ENCODE results near the gene BMAL1.

Gene BMAL1

DNA sequence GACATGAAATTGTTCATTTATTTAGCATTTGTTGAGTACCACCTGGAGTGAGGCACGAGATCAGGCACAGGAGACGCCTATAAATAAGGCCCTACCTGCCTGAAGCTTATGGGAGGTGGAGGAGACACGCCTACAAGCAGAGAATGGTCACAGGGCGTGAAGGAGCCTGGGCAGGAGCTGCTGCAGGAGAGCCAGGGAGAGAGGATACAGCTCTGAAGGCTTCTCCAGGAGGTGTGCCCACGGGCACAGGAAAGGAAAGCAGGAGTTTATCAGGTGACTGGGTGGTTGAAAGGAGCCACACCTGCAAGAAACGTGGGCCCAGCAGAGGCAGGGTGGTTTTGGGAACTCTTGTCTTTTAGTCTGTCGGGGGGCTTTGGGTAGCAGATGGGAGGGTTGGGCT lies 70.3 kb downstream of the BMAL1 start:
- DNase-seq: no peak

DNA sequence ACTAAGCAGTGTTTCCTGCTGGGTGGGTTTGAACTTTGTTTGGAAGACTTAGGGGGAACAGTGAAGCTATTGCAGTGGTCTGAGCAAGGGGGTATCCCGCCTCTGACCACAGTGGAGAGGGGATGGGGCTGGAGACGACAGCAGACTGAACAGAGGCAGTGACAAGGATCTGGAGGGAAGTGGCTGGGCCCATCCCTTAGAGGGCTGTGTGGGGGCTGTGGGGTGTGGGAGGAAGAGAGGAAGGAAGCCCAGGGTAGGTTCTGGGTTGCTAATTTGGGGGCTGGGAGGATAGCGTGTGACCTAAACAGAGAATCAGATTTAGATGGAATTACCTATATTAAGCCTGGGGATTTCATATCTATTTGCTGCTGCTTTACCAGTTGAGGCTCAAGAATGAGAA lies 70.7 kb downstream of the BMAL1 start:
- no peak for DNase-seq

DNA sequence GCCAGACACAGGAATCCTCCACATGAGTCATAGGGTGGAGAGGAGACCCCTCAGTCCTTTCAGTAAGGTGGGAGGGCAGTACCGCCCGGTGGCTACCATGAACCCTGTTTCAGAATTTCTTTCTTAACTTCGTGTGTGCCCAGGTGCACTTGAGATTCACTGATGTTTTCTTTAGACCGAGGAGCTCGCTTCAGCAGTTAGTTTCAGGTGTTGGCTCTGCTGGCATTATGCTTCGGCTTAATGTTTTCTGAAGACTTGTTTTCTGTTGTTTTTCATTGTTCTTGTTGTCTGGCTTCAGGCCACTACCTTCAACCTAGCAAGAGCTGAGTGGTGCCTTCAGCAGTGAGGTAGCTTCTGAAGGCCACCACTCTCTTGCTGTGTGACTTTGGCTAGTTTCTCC lies 71.5 kb downstream of the BMAL1 start:
- DNase-seq: no peak

DNA sequence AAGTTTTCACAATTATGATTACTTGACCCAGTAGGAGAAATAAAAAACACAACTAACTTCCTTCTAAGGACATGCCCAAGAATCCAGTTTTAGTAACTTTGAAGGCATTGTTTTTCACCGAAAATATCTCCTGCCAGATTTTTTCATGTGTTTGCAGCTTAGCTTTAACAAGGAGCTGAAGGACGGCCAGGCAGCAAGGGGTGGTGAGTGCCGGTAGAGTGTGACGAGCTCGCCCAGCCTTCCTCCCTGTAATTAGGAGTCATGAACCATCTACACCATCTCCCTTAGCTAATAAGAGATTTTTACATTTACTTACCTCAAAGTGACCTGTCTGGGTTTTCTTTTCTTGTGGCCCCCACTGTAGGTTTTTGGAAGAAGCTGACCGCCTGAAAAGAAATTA lies 72.0 kb downstream of the BMAL1 start:
- DNase-seq: no peak

DNA sequence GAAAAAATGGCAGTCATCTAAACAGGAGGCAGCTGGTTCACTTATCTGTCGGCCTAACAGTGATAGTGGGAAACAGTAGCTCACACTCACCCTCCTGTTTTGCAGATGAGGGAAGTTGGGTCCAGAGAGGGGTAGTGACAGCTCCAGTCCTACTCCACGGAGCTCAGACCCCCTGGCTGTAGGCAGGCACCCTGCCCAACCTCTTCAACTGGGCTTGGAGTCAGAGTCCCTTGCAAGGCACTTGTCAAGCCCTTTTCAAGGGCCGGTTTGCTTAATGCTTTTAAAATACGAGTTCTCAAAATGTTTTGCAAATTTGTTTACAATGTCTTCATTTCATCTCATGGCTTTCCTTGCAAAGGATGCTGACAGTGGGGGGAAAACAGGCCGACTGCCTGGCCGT lies 75.1 kb downstream of the BMAL1 start:
- no peak for DNase-seq

DNA sequence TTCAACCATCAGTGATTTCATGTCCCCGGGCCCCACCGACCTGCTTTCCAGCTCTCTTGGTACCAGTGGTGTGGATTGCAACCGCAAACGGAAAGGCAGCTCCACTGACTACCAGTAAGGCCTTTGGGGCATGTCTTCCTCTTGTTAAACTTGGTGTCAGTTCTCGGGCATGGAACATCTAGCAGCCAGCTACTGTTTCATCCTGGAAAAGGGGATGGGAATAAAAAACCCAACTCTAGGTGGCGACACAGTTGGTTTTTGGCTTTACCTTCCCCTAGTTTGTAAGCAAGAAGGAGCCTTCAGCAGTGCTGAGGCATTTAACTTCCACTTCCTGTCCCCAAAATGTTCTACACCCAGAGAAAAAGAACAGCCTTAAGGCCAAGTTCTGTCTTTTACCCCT lies 76.7 kb downstream of the BMAL1 start:
- DNase-seq: no peak

DNA sequence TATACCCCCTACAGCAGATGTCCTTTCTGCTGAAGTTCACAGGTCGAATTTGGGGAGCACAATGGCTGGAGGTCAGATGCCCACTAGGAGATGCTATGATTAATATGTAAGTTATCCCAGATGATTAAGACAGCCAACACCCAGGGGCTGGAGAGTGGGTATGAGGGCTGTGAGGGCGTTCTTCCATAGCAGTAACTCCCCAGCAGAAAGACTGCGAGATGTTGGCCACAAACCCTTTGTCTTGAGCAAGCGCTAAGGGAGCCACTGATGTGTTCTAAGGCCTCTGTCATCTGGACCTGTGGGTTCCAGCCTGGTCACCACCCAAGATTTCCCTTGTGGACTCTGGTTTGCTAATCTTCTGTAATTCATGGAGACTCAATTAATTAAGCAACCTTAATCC lies 77.6 kb downstream of the BMAL1 start:
- no peak for DNase-seq

DNA sequence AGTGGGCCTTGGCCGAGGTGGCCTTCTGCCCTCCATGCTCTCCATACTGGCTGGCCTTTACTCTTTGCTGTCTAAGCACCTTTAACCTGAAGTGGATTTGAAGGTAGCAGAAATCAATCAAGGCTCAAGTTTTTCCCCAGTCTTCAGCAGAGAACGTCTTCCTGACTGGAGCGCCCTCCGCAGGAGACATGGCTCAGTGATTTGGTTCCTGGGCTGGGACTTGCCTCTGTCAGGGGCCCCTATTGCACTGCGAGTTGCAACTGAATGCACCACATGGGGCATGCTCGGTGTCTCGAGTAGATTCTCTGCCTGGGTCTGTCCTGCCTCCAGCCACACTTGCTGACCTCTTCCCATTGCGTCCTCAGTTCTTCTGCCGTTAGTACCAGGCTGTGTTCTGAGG lies 79.6 kb downstream of the BMAL1 start:
- no peak for DNase-seq

DNA sequence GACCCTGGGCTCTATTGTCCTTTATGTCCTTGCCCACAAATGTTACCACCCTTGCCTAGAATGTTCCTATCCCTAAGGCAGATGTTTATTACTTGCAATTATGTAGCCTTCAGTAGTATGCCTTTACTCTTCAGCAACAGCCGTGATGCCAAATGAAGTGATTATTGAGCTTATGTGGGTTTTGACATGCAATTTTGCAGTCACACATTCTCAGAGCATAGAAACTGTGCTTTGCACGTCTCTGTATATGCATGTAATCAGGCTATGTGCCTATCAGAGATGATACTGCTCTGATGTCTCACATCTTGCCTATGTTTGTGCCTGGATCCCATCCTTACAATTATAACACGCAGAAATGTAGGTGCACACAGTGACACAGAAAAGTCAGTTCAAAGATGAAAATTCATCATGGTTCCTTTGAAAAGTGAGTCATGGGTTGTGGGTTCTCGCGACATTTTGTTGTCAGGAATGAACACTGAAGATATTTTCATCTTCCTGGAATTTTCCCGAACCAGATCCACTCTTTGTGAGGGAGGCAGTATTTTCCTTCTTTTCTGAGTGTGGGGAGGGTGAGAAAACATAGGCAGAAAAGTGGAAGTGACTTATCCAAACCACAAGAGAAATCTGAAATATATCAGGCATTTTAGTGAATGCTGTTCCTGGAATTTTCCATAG lies 81.1 kb downstream of the BMAL1 start:
- DNase-seq: no peak

DNA sequence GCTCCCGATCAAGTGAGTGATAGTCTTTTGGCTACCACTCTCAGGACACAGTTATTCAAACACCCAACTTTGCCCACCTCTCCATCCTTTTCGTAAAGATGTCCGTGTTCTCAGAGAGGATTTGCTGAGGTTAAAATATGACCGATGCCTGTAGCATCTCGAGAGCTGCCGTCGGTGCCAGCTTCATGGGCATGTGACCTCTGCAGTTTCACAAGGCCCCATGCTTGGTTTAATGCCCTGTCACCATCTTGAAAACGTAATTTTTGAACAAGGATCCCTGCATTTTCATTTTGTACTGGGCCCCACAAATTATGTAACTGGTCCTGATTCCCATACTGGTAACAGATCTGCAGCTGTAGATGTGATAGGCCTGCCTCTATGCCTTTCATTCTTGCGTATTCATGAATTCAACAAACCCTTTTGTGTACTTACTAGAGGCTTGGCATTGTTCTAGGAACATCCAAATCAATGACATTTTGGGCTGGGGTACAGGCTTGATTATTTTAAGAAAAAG lies 85.1 kb downstream of the BMAL1 start:
- DNase-seq: no peak

DNA sequence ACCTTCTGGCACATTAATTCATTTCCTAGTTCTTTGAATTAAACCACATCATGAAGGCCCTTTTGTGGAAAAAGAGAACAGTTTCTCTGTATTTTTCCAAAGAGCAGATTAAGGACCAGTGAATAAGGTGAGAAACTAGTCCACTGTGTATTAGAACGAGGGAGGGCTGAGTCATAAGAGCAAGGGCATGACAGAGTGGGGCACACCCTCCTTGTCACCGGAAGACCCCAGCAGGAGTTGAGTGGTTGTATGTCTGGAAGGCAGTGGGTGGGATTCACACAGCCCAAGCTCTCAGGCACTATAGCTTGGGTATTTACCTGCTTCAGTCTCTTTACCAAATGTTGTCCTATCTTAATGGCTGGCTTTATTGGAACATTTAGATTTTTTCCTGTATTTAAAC lies 86.8 kb downstream of the BMAL1 start:
- DNase-seq: no peak

DNA sequence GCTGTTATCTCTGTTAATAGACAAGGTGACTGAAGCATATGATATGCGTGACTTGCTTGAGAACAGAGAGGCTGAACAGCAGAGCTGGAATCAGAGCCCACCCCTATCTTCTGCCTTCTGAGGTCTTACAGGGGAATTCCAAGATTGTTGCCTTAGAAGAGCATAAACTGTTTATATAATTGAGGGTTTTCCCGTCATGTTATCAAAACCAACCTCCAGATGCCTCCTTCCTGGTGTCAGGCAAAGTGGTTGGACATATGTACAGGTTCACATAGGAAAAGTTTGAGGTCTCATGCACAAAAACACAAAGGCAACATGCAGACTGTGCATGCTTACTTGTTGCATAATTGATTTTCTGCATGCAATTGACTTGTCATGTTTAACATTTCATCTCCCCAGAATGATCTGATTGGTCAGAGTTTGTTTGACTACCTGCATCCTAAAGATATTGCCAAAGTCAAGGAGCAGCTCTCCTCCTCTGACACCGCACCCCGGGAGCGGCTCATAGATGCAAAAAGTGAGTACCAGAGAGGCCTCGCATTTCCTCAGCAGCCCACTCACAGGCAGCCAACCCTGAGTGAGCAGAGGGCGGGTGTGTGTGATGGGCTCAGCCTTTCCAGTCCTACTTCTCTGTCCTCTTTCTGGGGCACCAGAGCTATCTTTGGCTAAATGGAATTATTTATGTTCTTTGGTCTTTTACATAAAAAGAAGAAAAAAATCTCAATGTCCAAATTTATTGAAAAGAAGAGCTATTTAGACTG lies 88.9 kb downstream of the BMAL1 start:
- no peak for DNase-seq

DNA sequence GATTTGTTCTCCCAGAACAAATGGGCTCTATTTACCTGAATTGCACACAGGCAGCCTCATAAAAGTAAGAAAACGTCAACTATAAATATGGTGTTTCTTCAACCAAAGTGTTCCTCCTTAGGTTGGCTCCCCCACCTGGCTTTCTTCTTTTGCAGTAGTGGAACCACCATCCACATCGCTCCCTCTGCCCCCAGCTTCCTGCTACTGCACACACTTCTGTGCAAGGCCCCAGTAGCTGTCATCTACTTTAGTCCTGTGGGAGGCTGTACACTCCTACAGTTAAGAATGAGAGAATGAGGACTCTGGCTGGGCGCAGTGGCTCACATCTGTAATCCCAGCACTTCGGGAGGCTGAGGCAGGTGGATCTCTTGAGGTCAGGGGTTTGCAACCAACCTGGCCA lies 89.5 kb downstream of the BMAL1 start:
- no peak for DNase-seq

DNA sequence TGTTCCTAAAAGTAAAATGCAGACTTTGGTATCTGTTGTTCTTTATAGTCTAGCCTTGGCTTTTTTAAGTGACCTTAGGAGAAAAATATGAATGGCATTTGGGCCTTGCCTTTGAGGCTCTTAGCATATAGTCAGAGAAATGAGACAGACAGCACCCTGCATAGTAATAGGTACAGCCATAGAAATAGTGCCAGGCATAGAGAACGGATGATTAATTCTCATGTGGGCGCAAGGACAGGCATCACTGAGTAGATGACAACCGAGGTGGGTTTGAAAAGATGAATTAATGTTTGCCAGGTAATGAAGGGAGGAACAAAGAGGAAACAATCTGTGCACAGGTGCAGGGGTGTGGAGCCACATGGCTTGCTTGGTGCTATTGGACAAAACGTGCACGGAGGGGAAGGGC lies 90.5 kb downstream of the BMAL1 start:
- no peak for DNase-seq

DNA sequence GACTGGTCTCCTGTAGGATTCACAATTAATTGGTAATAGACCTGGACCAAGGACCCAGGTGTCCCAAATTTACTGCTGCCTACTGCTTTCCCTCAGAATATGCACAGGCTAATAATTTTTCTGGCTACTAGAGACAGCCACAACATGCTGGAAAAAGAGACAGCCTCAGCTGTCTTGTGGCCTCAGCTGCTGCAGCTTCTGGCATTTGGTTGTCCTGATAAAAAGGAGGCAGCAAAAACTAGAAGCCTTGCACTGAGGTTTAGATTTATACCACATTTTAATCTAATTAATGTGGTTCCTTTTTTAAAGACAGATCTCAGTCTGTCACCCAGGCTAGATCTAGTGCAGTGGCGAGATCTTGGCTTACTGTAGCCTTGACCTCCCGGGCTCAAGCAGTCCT lies 95.6 kb downstream of the BMAL1 start:
- DNase-seq: no peak

DNA sequence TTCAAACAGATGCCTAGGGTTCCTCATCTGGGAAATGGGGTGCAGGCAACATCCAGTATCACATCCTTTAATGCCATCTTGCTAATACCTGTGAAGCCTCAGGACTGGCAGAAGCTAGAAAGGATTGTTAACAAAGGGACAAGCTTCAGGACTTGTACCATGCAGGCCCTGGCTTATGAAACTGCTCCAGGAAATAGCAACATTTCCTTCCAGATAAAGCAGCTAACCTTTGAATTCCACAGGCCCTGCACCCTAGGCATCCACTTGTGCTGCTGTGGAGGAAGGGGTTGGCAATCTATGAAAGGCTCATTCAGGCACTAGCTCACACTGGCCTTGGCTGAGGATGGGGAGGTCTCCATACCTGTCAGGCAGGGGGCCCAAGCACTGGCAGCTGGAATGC lies 98.2 kb downstream of the BMAL1 start:
- DNase-seq: no peak

DNA sequence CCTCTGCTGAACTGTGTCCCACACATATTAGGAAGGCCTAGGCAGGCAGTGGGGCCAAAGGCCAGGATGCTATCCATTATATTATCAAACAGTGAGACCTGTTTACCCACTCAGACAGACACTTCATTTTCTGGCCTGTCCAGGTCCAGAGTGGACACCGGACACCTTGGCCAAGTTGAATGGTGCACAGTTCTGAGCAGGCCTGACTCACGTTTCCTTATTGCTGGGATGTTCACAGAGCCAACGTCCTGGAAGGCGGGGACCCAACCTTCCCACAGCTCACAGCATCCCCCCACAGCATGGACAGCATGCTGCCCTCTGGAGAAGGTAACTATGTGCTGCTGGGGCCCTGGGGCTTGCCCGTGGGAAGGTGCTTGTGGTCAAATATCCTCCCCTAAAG lies 98.8 kb downstream of the BMAL1 start:
- DNase-seq: no peak

DNA sequence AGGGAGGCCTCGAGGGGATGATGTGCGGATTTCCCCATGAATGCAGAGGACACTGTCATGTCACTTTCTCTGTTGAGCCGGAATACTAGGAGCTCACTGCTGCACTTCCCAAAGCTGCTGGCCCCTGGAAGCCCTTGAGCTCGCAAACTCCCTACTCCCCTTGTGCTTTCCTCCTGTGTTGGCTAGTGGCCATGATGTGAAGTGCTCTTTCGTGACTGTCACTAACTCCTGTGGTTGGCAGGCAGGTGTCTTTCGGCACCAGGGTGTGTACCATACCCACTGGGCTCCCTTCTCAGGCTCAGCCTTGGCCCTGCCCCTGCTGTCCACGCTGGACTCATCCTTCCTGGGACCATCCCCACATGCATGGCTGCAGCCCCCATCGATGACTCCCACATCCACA lies 99.2 kb downstream of the BMAL1 start:
- DNase-seq: no peak

DNA sequence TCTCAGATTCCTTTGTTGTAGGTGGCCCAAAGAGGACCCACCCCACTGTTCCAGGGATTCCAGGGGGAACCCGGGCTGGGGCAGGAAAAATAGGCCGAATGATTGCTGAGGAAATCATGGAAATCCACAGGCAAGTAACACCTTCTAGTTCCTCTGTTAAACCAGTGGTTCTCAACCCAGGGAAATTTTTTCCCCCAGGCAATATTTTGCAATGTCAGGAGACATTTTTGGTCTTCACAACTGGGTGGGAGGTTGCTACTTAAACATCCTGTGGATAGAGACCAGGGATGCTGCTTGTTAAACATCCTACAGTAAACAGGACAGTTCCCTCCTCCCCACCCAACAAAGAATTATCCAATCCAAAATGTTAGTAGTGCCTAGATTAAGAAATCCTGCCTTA lies 100.7 kb downstream of the BMAL1 start:
- DNase-seq: no peak

DNA sequence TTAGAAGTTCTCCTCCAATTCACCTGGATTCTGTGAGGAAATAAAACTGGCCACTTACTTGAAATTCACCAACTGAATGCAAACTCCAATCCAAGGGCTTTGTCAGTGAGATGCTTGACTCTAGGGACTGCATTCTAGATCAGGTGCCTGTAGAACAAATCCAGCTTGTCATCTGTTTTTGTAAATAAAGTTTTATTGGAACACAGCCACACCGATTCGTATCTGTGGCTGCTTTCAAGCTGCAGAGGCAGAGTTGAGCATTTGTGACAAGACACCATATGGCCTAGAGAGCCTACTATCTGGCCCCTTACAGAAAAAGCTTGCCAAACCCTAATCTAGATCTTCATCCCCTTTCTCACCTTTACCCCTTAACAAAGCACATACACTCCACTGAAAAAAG lies 103.1 kb downstream of the BMAL1 start:
- DNase-seq: no peak

DNA sequence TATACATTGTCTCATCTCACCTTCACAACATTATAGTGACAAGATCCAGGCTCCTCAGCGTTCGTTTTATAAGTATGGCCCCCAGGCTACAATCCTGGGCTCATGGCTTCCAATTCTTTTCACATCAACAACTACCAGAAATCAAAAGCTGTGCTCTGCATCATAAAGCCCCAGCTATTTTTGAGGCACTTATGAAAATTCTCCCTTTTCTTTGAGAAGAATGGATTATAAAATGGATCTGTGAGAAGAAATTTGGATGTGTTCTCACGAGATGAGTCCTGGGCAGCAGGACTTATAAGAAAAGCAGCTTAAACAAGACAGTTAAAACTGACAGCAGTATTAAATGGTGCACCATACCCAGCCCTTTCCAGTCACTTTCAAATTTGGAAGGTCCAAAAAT lies 105.2 kb downstream of the BMAL1 start:
- DNase-seq: no peak

DNA sequence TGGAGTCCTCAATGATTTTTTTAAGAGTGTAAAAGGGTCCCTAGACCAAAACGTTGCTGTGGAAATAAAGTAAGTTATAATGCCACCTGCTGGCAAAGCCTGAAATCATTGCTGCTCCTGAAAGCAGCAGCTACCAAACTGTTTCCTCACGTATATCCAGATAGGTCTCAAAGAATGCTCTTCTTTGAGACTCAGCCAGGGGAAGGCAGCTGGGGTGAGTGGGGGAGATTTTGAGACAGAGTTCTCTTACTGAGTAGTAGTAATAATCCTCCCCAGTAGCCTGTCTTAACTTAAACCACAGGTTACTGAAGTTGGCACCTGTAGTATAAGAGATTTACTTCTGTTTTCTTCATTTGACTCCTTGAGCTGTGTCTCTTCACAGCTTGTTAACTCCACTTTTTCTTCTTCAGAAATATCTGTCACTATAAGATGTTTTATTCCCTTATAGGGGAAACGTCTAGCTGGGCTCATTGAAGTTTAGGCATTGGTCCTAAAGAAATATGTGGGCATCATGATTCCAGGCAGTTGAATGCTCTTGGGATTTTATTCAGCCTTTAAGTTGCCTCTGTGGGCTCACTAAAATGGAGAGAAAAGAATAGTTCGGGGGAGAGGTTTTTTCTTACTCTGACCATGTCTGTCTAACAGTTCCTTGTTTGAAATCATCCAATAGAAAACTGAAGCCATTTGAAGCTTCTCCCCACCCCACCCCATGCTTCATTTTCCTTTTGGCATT lies 107.5 kb downstream of the BMAL1 start:
- DNase-seq: peak; percentile 30

DNA sequence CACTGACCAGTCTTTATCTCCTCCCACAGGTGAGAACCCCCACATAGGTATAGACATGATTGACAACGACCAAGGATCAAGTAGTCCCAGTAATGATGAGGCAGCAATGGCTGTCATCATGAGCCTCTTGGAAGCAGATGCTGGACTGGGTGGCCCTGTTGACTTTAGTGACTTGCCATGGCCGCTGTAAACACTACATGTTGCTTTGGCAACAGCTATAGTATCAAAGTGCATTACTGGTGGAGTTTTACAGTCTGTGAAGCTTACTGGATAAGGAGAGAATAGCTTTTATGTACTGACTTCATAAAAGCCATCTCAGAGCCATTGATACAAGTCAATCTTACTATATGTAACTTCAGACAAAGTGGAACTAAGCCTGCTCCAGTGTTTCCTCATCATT lies 109.0 kb downstream of the BMAL1 start:
- DNase-seq: no peak

DNA sequence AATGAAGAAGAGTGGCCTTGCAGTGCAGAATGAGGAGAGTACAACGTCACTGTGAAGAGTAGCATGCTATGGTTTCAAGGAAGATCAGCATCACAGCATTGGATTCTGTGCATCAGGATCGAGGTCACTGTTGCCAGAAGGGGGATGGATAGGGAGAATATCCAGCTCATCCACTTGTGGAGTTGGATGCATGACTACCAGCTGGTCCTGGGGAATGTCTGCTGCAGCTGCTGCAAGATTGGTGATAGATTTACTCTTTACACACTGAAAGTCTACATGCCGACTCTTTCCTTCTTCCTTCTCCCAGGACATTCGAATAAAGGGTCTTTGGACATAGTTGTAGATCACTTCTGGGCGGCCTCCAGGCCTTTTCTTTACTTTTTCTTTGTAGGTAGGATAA lies 111.2 kb downstream of the BMAL1 start:
- DNase-seq: no peak
